ENCODE data around the gene CD99L2.

The CD99L2 gene, protein sequence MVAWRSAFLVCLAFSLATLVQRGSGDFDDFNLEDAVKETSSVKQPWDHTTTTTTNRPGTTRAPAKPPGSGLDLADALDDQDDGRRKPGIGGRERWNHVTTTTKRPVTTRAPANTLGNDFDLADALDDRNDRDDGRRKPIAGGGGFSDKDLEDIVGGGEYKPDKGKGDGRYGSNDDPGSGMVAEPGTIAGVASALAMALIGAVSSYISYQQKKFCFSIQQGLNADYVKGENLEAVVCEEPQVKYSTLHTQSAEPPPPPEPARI

DNA sequence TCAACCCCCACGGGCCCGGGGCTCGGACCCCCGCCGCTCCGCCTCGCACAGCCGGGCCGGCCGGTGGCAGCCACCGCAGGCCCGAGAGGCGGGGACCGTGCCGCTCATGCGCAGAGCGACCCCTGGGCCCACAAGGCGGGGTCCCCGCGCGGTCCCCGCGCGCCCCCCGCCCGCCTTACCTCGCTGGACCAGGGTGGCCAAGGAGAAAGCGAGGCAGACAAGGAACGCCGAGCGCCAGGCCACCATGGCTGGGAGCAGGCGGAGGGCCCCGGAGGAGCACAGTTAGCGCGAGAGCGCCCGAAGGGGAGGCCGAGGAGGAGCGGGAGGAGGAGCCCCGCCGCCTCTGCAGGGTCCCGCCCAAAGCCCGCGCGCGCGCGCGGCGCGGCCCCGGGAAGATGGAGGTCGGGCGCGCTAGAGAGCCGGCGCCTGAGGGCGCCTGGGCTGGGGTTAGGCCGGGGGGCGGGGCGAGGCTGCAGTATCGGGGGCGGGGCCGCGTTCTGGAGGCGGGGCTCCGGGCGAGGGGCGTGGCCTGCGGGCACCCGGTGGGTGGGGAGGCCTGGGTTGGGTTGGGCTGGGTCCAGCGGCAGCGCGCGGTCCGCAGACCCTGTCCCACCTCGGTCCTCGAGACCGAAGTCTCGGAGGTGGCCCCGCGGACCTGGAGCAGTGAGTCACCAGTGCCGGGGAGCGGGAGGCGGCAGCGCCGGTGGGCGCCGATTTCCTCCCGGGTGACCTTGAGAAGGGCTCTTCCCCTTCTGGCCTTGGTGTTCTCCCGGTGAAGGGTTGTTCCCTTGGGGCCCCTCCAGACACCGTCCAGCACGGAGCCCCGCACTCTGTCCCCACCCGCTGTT, at the start of gene CD99L2:
Gene CD99L2 (minus strand): TSS at position 326 of the 848 bp plus-strand sequence. CDS start 80 bp downstream, at position 246.
- DNase-seq (ENCODE audit: low read depth in 2 of 2), result peak; percentile 72 to 84

DNA sequence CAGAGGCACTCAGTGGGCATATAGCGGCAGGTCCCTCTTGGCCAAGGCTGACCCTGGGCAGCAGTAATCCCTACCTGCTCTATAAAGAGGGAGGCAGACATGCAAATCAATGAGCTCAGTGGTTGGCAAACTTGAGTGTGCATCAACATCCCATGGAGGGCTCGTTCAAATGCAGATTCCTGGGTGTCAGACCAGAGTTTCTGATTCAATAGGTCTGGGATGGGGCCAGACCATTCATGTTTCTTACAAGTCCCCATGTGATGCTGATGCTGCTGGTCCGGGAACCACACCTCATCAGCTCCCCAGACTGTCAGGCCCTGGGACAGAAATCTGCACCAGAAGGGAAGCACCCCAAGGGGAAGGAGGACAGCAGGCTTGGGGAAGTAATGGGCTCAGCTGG, 45.8 kb upstream of the CD99L2 start:
- no peak for DNase-seq (ENCODE audit: low read depth in 2 of 2)

DNA sequence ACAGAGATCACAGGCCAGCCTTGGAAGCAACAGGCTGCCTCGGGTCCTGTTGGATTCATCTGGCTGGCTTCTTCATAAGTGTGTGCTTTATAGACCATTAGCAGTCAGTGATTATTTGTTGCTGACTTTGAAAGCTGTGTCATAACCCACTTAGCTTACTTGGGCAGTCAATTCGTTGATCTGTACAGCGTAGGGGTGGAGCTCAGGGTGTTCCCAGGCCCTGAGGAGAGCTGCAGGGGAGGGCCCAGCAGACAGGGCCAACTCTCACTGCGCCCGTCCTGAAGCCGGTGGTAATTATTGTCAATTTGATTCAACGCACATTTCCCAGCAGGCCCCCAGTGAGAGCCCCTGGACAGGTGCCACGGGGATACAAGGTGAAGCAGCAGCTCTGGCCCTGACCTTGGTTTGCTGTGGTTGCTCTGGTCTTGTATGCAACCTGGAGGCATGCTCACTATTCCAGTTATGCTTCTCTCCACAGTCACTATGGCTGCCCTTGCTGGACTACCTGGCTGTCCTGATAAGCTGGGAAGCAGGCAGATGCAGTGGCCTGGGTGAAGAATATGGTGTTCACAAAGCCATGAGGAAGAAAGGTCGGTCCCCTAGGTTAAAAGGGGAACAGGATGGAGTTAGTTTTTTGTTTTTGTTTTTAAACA, 44.6 kb upstream of the CD99L2 start:
- DNase-seq (ENCODE audit: low read depth in 2 of 2), result no peak

DNA sequence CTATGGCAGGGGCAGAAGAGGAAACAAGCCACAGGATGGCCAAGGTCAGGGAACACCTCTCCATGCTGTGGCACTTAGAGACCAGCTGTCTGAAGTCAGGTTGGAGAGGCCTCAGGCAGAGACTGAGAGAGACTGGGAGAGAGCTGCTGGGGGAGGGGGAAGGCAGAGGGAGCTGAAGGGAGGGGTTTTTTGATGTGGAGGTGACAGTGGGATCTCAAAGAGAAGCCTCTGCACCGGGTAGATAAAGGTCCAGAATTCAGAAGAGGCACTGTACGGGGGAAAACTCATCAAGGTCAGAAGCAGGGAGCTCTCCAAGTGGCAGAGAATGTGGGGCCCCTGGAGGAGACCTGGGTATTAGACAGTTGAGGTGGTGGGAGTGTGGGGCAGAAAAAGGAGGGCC, 43.1 kb upstream of the CD99L2 start:
- no peak for DNase-seq (ENCODE audit: low read depth in 2 of 2)

DNA sequence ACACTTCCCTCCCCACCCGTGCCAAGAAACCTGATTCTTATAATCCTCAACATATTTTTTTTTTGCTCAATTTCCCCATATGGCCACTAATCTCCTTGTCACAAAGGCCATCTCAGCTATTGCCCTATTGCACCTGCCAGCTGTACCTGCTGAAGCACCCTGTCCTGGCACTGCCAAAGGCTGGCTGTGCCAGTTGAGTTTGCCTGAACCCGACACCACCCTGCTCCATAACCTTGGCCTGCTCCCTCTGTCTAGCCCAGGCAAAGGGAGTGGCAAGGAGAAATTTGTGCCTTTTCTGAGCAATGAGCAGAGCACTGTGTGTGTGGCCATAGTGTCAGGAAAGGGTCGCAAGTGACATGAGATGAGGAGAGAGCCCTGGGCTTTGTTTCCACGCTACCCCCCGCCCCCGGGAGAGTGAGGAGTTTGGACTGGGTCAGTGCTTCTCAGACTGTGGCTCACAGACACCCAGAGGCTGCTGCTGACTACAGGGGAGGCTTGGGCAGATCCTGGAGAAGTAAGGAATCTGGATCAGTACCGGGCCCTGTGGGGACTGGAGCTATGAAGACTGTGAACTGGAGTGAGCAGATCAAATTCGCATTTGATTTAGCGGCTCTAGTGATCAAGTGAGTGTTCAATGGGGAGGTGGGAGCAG, 42.5 kb upstream of the CD99L2 start:
- DNase-seq (ENCODE audit: low read depth in 2 of 2), result no peak

DNA sequence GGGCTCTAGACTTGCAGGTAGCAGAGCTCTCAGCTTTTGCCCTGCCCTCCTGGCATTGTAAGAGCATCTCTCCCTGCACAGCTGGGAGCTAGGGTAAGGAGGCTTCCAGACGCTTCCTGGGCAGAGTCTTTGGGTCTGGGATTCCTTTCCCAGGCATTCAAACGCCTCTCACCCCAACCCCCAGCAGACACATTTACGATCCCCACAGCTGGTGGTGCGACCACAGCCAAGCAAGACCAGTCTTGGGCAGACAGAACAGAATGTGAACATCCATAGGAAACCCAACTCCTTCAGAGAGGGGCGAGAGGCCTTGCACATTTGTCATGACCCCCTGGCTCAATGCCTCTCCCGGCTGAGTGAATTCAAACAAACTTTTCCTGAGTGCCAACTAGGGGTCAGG, 38.1 kb upstream of the CD99L2 start:
- no peak for DNase-seq (ENCODE audit: low read depth in 2 of 2)

DNA sequence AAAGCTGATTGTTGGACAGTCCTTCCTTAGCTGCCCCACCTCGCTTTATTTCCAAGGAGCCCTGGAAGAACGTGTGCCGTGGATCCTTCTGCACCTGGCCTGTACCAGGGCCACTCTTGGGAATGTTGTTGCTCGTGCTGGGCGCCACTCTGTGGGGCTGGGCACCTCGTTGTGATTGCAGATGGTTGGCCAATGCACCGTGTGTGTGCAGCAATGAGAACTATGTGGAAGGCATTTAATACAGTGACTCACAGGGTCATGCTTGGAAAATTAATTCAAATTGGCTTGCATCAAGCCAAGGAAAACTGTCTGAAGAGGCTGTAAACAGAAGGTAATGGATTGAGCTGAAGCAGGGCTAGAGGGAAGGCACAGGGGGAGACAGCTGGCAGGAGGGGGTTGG, 37.0 kb upstream of the CD99L2 start:
- DNase-seq (ENCODE audit: low read depth in 2 of 2), result no peak

DNA sequence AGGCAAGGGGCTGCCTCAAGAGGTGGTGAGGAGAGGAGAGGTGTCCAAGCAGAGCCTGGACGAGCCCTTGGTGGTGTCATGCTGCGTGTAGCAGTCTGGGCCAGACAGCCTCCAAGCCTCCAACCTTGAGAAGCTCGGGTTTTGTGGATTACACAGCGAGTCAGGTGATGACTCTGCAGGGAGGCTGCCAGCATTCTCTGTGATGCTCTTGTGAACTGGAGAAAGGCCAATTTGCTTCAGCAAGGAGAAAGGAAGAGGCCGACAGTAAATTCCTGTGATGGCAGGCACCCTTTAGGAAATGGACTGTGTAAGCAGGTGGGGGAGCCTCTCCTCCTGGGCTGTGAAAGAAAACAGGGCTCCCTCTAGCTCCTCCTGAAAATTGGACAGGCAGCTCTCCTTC, 36.0 kb upstream of the CD99L2 start:
- no peak for DNase-seq (ENCODE audit: low read depth in 2 of 2)

DNA sequence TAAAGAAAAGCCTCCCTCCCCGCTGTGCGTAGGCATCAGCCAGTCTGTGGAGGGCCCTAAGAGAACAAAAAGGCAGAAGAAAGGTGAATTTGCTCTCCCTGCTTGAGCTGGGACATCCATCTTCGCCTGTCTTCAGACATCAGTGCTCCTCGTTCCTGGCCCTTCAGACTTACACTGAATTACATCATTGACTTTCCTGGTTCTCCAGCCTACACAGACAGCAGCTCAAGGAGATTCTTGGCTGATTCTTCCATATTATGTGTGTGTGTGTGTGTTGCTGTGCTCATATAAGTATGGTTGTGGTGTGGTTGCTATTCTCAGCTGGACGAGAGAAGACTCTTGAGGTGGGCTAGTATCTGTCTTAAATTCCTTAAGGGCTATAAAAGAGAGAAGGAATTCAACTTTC, 35.5 kb upstream of the CD99L2 start:
- DNase-seq (ENCODE audit: low read depth in 2 of 2), result no peak

DNA sequence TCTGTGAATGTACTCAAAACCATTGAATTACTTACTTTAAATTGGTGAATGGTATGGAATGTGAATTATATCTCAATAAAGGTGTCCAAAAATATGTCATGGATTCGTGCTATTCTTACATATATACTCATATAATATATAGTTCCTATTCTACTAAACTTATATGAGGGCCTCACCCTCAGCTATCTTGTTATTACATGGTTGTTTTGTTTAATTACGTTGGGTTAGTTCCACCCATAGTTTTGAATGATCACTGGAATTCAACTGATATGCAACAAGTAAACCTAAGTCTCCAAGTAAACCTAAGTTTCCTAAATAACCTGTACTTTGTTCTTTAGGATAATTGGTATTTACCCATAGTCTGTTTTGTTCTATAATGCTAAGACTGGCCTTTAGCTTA, 30.6 kb upstream of the CD99L2 start:
- no peak for DNase-seq (ENCODE audit: low read depth in 2 of 2)

DNA sequence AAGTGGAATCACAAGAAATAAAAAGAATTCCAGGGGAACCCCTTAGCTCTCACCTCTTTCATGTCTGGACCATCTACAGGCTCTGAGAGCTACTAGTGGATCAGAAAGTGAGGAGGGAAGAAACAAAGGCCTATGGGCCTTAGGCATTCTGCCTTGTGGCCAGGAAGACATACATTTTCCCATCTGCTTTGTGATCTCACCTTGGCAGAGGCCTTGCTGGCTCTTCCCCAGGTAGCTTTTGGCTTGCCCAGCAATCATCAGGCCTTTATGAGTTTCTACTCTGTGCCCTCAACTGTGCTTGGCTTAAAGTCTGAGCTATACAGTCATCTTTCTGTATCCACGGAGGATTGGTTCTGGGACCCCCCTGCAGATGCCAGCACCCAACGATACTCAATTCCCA, 28.3 kb upstream of the CD99L2 start:
- DNase-seq (ENCODE audit: low read depth in 2 of 2), result no peak

DNA sequence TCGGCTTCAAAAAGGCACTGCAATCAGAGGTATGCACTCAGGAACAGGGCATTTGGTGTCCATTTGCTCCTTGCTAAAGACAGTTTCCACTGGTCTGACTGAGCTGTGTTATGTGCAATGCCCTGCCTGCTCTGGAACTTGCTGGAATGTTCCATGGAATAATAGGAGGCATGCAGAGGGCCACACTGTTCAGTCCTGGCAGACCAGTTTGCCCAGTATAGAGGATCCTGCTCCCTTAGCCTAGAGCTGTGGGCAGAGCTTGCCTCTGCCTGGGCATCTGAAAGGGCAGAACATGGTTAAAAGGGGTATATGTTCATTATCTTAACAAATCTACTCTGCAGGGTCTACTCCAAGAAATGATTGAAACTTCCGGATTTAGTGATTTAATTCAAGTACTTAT, 27.8 kb upstream of the CD99L2 start:
- DNase-seq (ENCODE audit: low read depth in 2 of 2), result no peak

DNA sequence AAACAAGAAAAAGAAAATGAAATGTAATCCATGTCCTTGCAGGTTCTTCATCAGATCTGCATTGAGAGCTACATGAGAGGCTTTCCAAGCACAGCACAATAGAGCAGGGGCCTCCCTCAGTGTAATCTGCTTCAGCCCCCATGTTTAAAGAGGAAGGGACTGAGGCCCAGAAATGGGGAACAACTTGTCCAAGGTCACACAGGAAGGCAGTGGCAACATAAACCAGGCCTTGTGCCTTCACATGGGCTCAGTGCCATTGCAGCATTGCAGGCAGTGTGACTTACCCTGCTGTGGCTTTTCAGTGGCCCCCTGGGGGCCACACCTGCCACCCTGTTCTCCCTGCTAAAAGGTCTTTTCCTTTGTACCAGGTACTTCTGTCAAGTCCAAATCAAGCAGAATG, 20.9 kb upstream of the CD99L2 start:
- no peak for DNase-seq (ENCODE audit: low read depth in 2 of 2)

DNA sequence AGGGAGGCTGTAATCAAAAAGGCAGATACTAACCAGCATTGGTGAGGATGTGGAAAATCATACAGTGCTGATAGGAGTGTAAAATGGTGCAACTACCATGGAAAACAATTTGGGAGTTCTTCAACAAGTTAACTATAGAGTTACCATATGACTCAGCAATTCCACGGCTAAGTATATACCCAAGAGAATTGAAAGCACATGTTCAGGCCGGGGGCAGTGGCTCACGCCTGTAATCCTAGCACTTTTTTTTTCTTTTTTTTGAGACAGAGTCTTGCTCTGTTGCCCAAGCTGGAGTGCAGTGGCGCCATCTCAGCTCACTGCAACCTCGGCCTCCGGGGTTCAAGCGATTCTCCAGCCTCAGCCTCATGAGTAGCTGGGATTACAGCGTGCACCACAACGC, 15.0 kb upstream of the CD99L2 start:
- no peak for DNase-seq (ENCODE audit: low read depth in 2 of 2)

DNA sequence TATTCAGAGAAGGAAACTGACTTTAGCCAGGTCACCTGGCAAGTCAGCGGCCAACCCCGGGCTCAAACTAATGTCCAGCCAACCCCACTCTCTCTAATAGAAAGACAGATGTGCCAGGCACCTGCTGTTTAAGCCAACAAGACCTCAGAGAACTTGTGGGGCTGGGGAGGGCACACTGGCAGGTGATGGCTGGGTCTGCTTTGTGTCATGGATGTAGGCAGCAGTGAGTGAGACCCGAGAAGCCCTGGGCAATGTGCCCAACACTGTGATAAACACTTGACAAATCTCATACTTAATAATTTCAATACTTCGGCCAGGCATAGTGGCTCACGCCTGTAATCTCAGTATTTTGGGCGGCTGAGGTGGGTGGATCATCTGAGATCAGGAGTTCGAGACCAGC, 9.0 kb upstream of the CD99L2 start:
- no peak for DNase-seq (ENCODE audit: low read depth in 2 of 2)

DNA sequence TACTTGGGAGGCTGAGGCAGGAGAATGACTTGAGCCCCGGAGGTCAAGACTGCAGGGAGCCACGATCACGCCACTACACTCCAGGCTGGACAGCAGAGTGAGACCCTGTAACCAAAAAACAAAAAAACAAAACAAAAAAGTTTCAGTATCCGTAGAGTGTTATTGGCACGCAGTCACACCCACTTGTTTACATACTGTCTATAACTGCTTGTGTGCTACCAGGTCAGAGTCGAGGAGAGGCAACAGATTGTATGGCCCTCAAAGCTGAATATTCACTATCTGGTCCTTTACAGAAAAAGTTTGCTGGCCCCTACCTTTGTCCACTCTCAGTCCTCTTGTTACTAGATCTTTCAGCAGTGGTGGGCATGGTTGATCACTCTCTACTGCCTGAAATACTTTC, 8.2 kb upstream of the CD99L2 start:
- no peak for DNase-seq (ENCODE audit: low read depth in 2 of 2)

DNA sequence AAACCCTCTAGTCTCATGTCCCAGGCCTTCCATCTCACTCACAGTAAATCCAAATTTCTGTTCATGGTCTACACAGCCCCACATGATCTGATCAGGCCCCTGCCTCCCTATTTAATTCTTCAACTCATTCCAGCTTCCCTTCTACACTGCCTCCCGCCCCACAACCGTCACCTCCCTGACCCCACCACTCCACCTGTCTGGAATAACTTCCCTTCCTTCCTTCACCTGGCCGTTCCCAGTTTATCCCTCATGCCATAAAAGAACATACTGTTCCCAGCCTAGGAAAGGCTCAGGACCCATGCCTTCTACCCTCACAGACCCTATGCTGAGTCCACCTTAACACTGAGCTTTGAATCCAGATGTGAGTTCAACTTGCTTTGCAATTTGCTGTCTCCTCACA, 6.8 kb upstream of the CD99L2 start:
- no peak for DNase-seq (ENCODE audit: low read depth in 2 of 2)

DNA sequence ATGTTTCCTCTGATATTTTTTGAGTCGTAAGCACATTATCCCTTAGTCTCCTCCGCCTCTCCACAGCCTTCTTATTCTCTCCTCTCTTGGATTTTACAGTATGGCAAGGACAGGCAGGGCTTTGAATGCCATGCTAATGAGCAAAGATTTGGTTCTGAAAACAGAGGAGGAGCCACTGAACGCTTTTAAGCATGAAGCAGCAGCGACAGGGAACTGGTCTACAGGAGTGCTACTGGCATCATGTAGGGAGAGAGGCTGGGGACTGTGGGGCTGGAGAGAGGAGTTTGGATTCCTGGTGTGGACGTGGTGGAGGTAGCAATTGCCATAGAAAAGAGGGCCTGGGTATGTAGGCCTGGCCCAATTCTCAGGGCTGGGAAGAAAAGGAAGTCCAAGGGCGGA, 4.6 kb upstream of the CD99L2 start:
- no peak for DNase-seq (ENCODE audit: low read depth in 2 of 2)

DNA sequence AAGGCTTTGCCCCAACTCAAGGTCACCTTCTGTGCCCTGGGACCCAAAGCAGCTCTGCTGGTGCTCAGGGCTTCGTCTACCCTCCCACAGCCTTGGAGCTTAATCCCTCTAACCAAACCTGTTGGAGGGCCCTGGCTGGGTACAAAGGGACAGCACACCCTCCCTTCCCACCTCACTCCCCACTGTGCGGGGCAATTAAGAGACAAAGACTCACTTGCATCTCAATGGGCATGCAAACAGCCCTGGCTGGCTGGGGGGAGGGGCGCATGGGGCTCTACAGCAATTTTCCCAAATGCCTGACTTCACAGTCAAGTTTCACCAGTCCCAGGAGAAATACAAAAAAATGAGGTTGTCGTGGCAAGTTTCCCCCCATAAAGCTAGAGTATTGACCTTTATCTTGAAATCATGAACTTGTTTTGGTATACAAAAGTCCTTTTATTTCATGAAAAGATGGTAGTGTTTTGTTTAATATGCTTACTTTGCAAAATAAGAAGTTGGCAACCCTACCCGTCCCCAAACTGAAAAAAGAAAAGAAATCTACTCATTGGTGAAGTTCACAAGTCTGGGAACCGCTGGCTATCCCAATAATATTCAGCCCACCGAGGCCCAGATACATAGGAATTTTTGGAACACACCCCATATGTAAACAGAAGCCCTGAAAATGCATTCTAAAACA, 4.1 kb upstream of the CD99L2 start:
- no peak for DNase-seq (ENCODE audit: low read depth in 2 of 2)

DNA sequence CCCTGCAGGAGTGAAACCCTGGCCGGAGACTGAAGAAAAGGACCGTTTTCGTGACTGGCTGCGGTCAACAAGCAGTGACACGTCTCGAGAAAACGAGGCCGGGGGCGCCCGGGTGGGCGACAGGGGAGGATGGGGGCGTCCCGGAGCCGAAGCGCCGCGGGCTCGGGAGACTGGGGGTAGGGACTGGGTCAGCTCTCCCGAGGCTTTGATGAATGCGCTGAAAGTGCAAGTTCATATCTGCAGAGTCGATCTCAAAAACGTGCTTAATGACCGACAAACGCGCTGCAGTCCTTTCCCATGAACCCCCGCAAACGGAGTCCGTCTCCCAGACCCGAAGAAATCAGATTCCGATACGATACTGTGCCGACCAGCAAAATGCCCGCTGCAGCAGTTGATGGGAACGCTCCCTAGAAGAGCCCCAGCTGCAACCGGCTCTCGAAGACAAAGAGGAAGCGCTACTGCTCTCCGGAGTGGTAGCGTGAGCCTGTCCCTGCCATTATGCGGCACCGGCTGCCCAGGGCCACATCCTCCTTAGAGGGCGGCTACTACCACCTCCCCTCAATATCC, 806 bp upstream of the CD99L2 start:
- DNase-seq (ENCODE audit: low read depth in 2 of 2), result peak in 1 of 2 donors; percentile 3
